SK-N-MC (cell line): ENCODE results near the gene BHLHA15.

Source experiments
- DNase-seq: peaks from one replicate; pipeline ENCODE4 v3.0.0-alpha.2; 2011; ENCODE audit warnings: low read depth, low spot score
- H3K27ac ChIP-seq: fragments of 200-600 bp; sonication (generic); 2 replicates; pipeline ENCODE4 v1.5.1; 2016; ENCODE audit warnings: mixed run types
- H3K36me3 ChIP-seq: fragments of 200-600 bp; sonication (generic); 2 replicates; pipeline ENCODE4 v1.6.1; 2017; ENCODE audit warnings: antibody characterized with exemption, low read length, mixed read lengths; ENCODE audit not compliant: insufficient read depth
- H3K4me3 ChIP-seq: fragments of 200-600 bp; sonication (generic); 2 replicates; pipeline ENCODE4 v1.5.1; 2016
- H3K9ac ChIP-seq: fragments of 200-600 bp; sonication (generic); 2 replicates; pipeline ENCODE4 v1.8.0; 2017; ENCODE audit warnings: mixed run types, mixed read lengths; ENCODE audit not compliant: insufficient read length
- H3K9me3 ChIP-seq: fragments of 200-600 bp; sonication (generic); 2 replicates; pipeline ENCODE4 v1.6.1; 2017; ENCODE audit warnings: low read depth, mild to moderate bottlenecking, antibody characterized with exemption, low read length, moderate library complexity, mixed read lengths
- EZH2 ChIP-seq: fragments of 200-600 bp; sonication (generic); IDR thresholded peaks from one replicate; pipeline ENCODE4 v1.6.1; 2017; ENCODE audit warnings: antibody characterized with exemption
- FOXP2 ChIP-seq: optimal IDR thresholded peaks from 2 replicates; pipeline ENCODE3; 2011; ENCODE audit warnings: mild to moderate bottlenecking, moderate library complexity; ENCODE audit not compliant: insufficient read depth; ENCODE audit errors: extremely low read length, control extremely low read depth
- POLR2AphosphoS5 ChIP-seq: IDR thresholded peaks from 2 replicates; pipeline ENCODE4 v1.6.1; 2012; ENCODE audit warnings: mild to moderate bottlenecking, low read depth, low read length, borderline replicate concordance

The BHLHA15 gene

GRCh38 chr7:98180751-98181150 is 30.5 kb upstream of the BHLHA15 start:
- no peak overlapping the region for H3K4me3 ChIP-seq
- no peaks in the 10 kb centered on the region; the same call in 1 of the 2 replicates for H3K36me3 ChIP-seq
- H3K27ac ChIP-seq = no peak overlapping the region
- no peak for DNase-seq
- H3K9me3 ChIP-seq = no peaks in the 10 kb centered on the region
- TF ChIP-seq FOXP2 = no peak
- TF ChIP-seq POLR2AphosphoS5 = no peak
- TF ChIP-seq EZH2 = no peak
- no peak overlapping the region for H3K9ac ChIP-seq

- Histone ChIP-seq H3K9ac (no peak overlapping the region), H3K9me3 (no peaks in the 10 kb centered on the region), H3K27ac (no peak overlapping the region), H3K36me3 (no peaks in the 10 kb centered on the region), H3K4me3 (no peak overlapping the region)
- TF ChIP-seq POLR2AphosphoS5 (no peak), EZH2 (no peak), FOXP2 (no peak)
- DNase-seq = no peak
These were observed 26.1 kb upstream of the BHLHA15 start for GRCh38 chr7:98185101-98185500.

- TF ChIP-seq POLR2AphosphoS5 = no peak
- no peak for TF ChIP-seq FOXP2
- H3K9me3 ChIP-seq = no peaks in the 10 kb centered on the region
- no peaks in the 10 kb centered on the region for H3K36me3 ChIP-seq
- DNase-seq = no peak
- no peak overlapping the region for H3K27ac ChIP-seq
- H3K4me3 ChIP-seq = no peak overlapping the region
- no peak overlapping the region for H3K9ac ChIP-seq
These were observed 24.6 kb upstream of the BHLHA15 start for GRCh38 chr7:98186452-98187137.

- TF ChIP-seq FOXP2 (no peak), POLR2AphosphoS5 (no peak), EZH2 (no peak)
- H3K36me3 ChIP-seq = no peaks in the 10 kb centered on the region; the same call in 1 of the 2 replicates
These were observed 24.1 kb upstream of the BHLHA15 start for GRCh38 chr7:98187138-98187502.

GRCh38 chr7:98189559-98189958 is 21.7 kb upstream of the BHLHA15 start:
- Histone ChIP-seq H3K27ac (no peak overlapping the region), H3K9me3 (no peaks in the 10 kb centered on the region), H3K9ac (no peak overlapping the region), H3K4me3 (no peak overlapping the region), H3K36me3 (peaks cover 4% of the 10 kb centered on the region; the same call in 1 of the 2 replicates)
- TF ChIP-seq POLR2AphosphoS5 (no peak), EZH2 (no peak), FOXP2 (no peak)
- no peak for DNase-seq

More at GRCh38 chr7:98187138-98187502, 24.1 kb upstream of the BHLHA15 start:
- H3K9ac ChIP-seq = no peak overlapping the region
- DNase-seq = no peak
- H3K9me3 ChIP-seq = no peaks in the 10 kb centered on the region
- H3K27ac ChIP-seq = no peak overlapping the region
- H3K4me3 ChIP-seq = no peak overlapping the region

- Histone ChIP-seq H3K36me3 (peaks cover 4% of the 10 kb centered on the region; the same call in 1 of the 2 replicates), H3K4me3 (no peak overlapping the region), H3K27ac (no peak overlapping the region), H3K9ac (no peak overlapping the region), H3K9me3 (no peaks in the 10 kb centered on the region)
- DNase-seq = no peak
- no peak for TF ChIP-seq FOXP2
- TF ChIP-seq POLR2AphosphoS5 = no peak
- no peak for TF ChIP-seq EZH2
These were observed 19.4 kb upstream of the BHLHA15 start for GRCh38 chr7:98191668-98192431.

GRCh38 chr7:98192781-98193457 is 18.3 kb upstream of the BHLHA15 start:
- no peak for DNase-seq
- TF ChIP-seq EZH2 = no peak
- no peak for TF ChIP-seq POLR2AphosphoS5
- TF ChIP-seq FOXP2 = no peak
- Histone ChIP-seq H3K36me3 (peaks cover 4% of the 10 kb centered on the region; the same call in 1 of the 2 replicates), H3K9me3 (no peaks in the 10 kb centered on the region), H3K27ac (no peak overlapping the region), H3K4me3 (no peak overlapping the region), H3K9ac (no peak overlapping the region)

GRCh38 chr7:98193474-98194180 is 17.6 kb upstream of the BHLHA15 start:
- H3K27ac ChIP-seq = no peak overlapping the region
- DNase-seq = no peak
- TF ChIP-seq POLR2AphosphoS5 (no peak), FOXP2 (no peak), EZH2 (no peak)
- H3K9ac ChIP-seq = no peak overlapping the region
- H3K36me3 ChIP-seq = peaks cover 4% of the 10 kb centered on the region; the same call in 1 of the 2 replicates
- no peak overlapping the region for H3K4me3 ChIP-seq
- H3K9me3 ChIP-seq = no peaks in the 10 kb centered on the region
